NCI-H2029 (cell line): ENCODE measurements around the gene NEXMIF.
"Not testable (repeated sequence)": the region's sequence is repeated elsewhere in the genome, so short reads cannot be mapped to it uniquely, and the experiment has no call there.

ENCODE experiments used
- DNase-seq: peaks from one replicate; lab custom pipeline; 2025; lab: John Stamatoyannopoulos, UW

NEXMIF gene

DNA sequence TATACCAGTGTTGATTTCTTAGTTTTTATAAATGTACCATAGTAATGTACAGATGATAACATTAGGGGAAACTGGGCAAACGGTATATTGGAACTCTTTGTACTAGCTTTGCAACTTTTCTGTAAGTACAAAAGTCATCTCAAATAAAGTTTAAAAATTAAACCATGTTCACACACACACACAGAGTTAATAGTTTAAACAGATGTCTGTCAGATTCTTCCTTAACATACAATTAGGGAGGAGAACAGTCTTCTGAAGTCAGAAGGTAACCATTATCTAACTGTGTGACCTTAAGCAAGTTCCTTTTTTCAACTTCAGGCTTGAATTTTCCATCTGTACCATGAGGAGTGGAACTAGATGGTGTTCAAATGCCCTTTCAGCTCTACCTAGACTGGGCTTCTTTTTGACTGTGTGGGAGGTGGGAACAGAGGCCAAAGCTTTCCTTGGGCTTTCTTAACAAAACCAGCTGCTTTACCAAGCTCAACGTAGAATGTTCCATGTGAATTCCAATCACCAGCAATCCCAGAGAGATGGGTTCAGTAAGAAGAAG, 127.8 kb downstream of the NEXMIF start:
- no peak for DNase-seq

GRCh38 chrX:74788545-74789086, 136.6 kb downstream of the NEXMIF start:
- peak; percentile 38 for DNase-seq

GRCh38 chrX:74784629-74785028, 140.6 kb downstream of the NEXMIF start:
- DNase-seq: no peak

DNA sequence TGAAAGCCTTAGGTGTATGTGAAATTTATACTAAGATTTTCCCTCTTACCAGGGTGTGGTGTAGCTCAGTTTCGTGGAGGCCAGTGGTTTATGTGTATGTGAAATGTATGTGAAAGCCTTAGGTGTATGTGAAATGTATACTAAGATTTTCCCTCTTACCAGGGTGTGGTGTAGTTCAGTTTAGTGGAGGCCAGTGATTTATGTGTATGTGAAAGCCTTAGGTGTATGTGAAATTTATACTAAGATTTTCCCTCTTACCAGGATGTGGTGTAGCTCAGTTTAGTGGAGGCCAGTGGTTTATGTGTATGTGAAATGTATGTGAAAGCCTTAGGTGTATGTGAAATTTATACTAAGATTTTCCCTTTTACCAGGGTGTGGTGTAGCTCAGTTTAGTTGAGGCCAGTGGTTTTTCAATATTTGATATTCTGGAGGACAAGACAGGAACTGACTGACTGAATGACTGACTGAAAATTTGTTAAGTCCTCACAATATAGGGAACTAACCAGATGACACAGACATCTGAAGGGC, 143.7 kb downstream of the NEXMIF start:
- no peak for DNase-seq

DNA sequence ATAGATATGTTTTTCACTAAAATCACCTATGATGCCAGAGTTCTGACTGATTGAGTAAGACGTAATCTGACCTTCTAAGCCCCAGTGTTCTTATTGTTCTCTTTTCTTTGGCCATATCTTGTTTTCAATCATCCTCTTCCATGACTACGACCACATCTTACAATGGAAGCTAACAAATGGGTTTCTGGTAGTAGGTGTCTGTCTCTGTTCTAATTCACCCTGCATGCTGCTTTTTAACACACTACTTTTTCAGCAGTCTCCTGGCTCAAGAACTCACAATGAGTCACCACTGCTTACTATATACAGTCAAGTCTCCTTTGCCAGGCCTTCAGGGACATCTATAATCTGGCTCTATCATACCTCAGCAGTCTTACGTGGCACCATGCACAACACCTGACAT, 146.1 kb downstream of the NEXMIF start:
- no peak for DNase-seq

DNA sequence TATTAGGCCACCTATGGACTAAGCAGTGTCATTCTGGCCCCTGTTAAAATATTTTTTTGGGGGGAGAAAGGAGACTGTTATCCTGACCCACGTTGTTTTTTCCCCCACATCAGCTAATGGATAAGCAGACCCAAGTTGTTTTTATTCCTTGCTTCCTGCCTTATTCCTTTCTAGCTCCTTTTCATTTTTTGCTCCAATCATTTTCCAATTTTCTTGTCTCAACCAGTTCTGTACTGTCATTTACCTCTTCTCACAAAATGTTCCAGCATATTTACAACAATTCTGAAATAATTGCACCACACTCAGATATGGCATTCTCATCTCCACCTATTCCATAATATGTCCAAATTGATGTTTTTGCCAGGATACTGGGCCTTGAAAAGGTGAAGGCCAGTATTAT, 150.3 kb downstream of the NEXMIF start:
- no peak for DNase-seq

DNA sequence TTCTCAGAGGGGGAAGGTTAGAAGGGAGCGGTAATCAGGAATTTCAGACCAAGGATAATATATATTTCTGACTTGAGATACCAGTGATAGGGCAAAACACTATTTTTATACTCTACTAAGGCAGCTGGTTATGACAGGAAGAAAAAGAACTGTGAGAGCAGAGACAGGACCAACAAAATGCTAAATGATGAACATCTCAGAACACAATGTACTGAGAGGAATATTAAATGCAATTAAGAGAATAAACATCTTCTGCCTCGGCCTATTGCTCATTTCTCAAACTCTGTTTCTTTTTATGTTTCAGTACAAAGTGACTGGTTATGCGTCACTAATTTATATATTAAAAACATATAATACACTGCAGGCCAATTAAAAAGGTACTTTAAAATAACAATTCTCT, 188.8 kb downstream of the NEXMIF start:
- no peak for DNase-seq

GRCh38 chrX:74705269-74705668, 220.0 kb downstream of the NEXMIF start:
- no peak for DNase-seq

GRCh38 chrX:74701343-74701742, 223.9 kb downstream of the NEXMIF start:
- not testable (repeated sequence) for DNase-seq

- DNase-seq: no peak
These were observed 240.8 kb downstream of the NEXMIF start for GRCh38 chrX:74684466-74684865.
